Measurements from ENCODE around the gene VGLL2. TPM values are rescaled to one million over a fixed set of nuclear protein-coding genes. Genes with fewer than 3 reads are reported as not detected.
A peak's percentile ranks its signal among the peaks of the same experiment; 100 is the strongest.

The VGLL2 gene
- total RNA-seq, 2 experiments from 2014 or later = not detected

GRCh38 chr6:117262799-117263198 is 2.6 kb upstream of the VGLL2 start:
- H3K4me3 ChIP-seq (ENCODE audit: low read length) = no peak overlapping the region
- no peak for DNase-seq
- H3K36me3 ChIP-seq (ENCODE audit: insufficient read depth, low read length) = no peaks in the 10 kb centered on the region
- ATAC-seq (ENCODE audit: poor library complexity) = no peak
- H3K27me3 ChIP-seq (ENCODE audit: control insufficient read depth in 1 of 2, insufficient read depth in 2 of 2, low read length in 2 of 2) = peaks cover 48 to 77% of the 10 kb centered on the region in 2 experiments
- H3K4me1 ChIP-seq (ENCODE audit: insufficient read depth, low read length) = peaks cover 18% of the 10 kb centered on the region
- Mint-ChIP-seq H3K4me3 (no peak overlapping the region), H3K27me3 (peaks cover 80% of the 10 kb centered on the region), H3K27ac (no peak overlapping the region), H3K4me1 (ENCODE audit: low read depth) (peaks cover 15% of the 10 kb centered on the region), H3K36me3 (ENCODE audit: low read depth) (no peaks in the 10 kb centered on the region), H3K9me3 (no peaks in the 10 kb centered on the region)
- TF ChIP-seq CTCF (IDR thresholded peaks at IDR 0.05) = no peak
- no peak overlapping the region for H3K27ac ChIP-seq (ENCODE audit: low read depth in 1 of 2, low read length in 2 of 2)
- H3K9me3 ChIP-seq (ENCODE audit: control insufficient read depth in 1 of 2, insufficient read depth in 1 of 2, low read length in 2 of 2) = peaks cover 0 to 23% of the 10 kb centered on the region in 2 experiments
- ChIA-PET CTCF (no interaction called here), POLR2A (no interaction called here)
- intact Hi-C loops (cut with DNase I, micrococcal nuclease) = no loop called here

- Mint-ChIP-seq H3K4me3 (no peak overlapping the region), H3K4me1 (ENCODE audit: low read depth) (peaks cover 15% of the 10 kb centered on the region), H3K9me3 (no peaks in the 10 kb centered on the region), H3K36me3 (ENCODE audit: low read depth) (no peaks in the 10 kb centered on the region), H3K27me3 (peaks cover 83% of the 10 kb centered on the region), H3K27ac (no peak overlapping the region)
- H3K9me3 ChIP-seq (ENCODE audit: control insufficient read depth in 1 of 2, insufficient read depth in 1 of 2, low read length in 2 of 2) = peaks cover 0 to 28% of the 10 kb centered on the region in 2 experiments
- peaks cover 18% of the 10 kb centered on the region for H3K4me1 ChIP-seq (ENCODE audit: insufficient read depth, low read length)
- ChIA-PET POLR2A (no interaction called here), CTCF (no interaction called here)
- no peak overlapping the region for H3K27ac ChIP-seq (ENCODE audit: low read depth in 1 of 2, low read length in 2 of 2)
- no peak for DNase-seq
- H3K27me3 ChIP-seq (ENCODE audit: control insufficient read depth in 1 of 2, insufficient read depth in 2 of 2, low read length in 2 of 2) = peaks cover 55 to 80% of the 10 kb centered on the region in 2 experiments
- TF ChIP-seq CTCF (IDR thresholded peaks at IDR 0.05) = no peak
- intact Hi-C loops (cut with DNase I, micrococcal nuclease) = no loop called here
- no peaks in the 10 kb centered on the region for H3K36me3 ChIP-seq (ENCODE audit: insufficient read depth, low read length)
- no peak overlapping the region for H3K4me3 ChIP-seq (ENCODE audit: low read length)
- no peak for ATAC-seq (ENCODE audit: poor library complexity)
These were observed 1.9 kb upstream of the VGLL2 start for GRCh38 chr6:117263353-117263927.

GRCh38 chr6:117264369-117264691 is 1.0 kb upstream of the VGLL2 start:
- intact Hi-C loops (cut with DNase I, micrococcal nuclease) = no loop called here
- no peak overlapping the region for H3K27ac Mint-ChIP-seq
- ChIA-PET POLR2A (no interaction called here), CTCF (no interaction called here)
- peaks cover 57 to 85% of the 10 kb centered on the region in 2 experiments for H3K27me3 ChIP-seq (ENCODE audit: control insufficient read depth in 1 of 2, insufficient read depth in 2 of 2, low read length in 2 of 2)
- peaks cover 0 to 28% of the 10 kb centered on the region in 2 experiments for H3K9me3 ChIP-seq (ENCODE audit: control insufficient read depth in 1 of 2, insufficient read depth in 1 of 2, low read length in 2 of 2)
- H3K9me3 Mint-ChIP-seq = no peaks in the 10 kb centered on the region
- ATAC-seq (ENCODE audit: poor library complexity) = no peak
- no peaks in the 10 kb centered on the region for H3K36me3 ChIP-seq (ENCODE audit: insufficient read depth, low read length)
- peak overlapping the region; percentile 54 for H3K4me3 Mint-ChIP-seq
- peak overlapping the region; percentile 20 for H3K4me3 ChIP-seq (ENCODE audit: low read length)
- no peak for DNase-seq
- no peaks in the 10 kb centered on the region for H3K36me3 Mint-ChIP-seq (ENCODE audit: low read depth)
- H3K4me1 ChIP-seq (ENCODE audit: insufficient read depth, low read length) = peaks cover 18% of the 10 kb centered on the region
- H3K27ac ChIP-seq (ENCODE audit: low read depth in 1 of 2, low read length in 2 of 2) = no peak overlapping the region
- H3K27me3 Mint-ChIP-seq = peaks cover 83% of the 10 kb centered on the region
- peaks cover 15% of the 10 kb centered on the region for H3K4me1 Mint-ChIP-seq (ENCODE audit: low read depth)
- no peak for TF ChIP-seq CTCF (IDR thresholded peaks at IDR 0.05)
